Caco-2 (cell line): Measurements from ENCODE around the gene FRRS1L. TPM values are rescaled to one million over a fixed set of nuclear protein-coding genes. Genes with fewer than 3 reads are reported as not detected.

Experiments
- BruUV-seq: library from RNA; stranded (reverse); fragments of 400-500 nt; replicated peaks from 2 replicates; lab custom pipeline; 2021; lab: Mats Ljungman, UMichigan
- CTCF ChIA-PET: fragments of 300-600 bp; sonication (Branson Sonifier 250); formaldehyde crosslinking; loops from one replicate; lab custom pipeline; 2022; ENCODE audit warnings: antibody characterized with exemption; lab: Charles Lee
- POLR2A ChIA-PET: fragments of 300-600 bp; sonication (Branson Sonifier 250); formaldehyde crosslinking; loops from one replicate; lab custom pipeline; 2022; ENCODE audit warnings: antibody characterized with exemption; lab: Charles Lee
- DNase-seq, 2 experiments: peaks; one replicate each; pipeline versions ENCODE4 v3.0.0 to v3.0.0-alpha.2; 2020 to 2022
- H3K27me3 ChIP-seq: replicated peaks from 2 replicates; pipeline ENCODE4 v1.6.0; 2011; ENCODE audit warnings: low read length; ENCODE audit not compliant: control insufficient read depth, insufficient read depth
- H3K36me3 ChIP-seq: 2 replicates; pipeline ENCODE4 v1.5.1; 2011; ENCODE audit warnings: low read length; ENCODE audit not compliant: control insufficient read depth, insufficient read depth
- H3K4me1 ChIP-seq: fragments of 250-450 bp; sonication (Bioruptor Pico); 2 replicates; pipeline ENCODE4 v1.5.1; 2020; ENCODE audit warnings: mild to moderate bottlenecking
- H3K4me3 ChIP-seq: 2 replicates; pipeline ENCODE4 v1.5.1; 2011; ENCODE audit warnings: low read depth, mild to moderate bottlenecking, control low read depth, low read length
- H3K9me3 ChIP-seq: fragments of 250-450 bp; sonication (Bioruptor Pico); 2 replicates; pipeline ENCODE4 v1.5.1; 2020; ENCODE audit warnings: mild to moderate bottlenecking, moderate library complexity
- H3K27ac Mint-ChIP-seq: one replicate; pipeline ENCODE4 v1.8.0; 2022; ENCODE audit warnings: mixed read lengths; ENCODE audit not compliant: unreplicated experiment
- H3K27me3 Mint-ChIP-seq: one replicate; pipeline ENCODE4 v1.8.0; 2022; ENCODE audit warnings: mixed read lengths; ENCODE audit not compliant: insufficient read depth, unreplicated experiment
- H3K36me3 Mint-ChIP-seq: one replicate; pipeline ENCODE4 v1.8.0; 2022; ENCODE audit warnings: mild to moderate bottlenecking, mixed read lengths; ENCODE audit not compliant: insufficient read depth, unreplicated experiment
- H3K4me1 Mint-ChIP-seq: one replicate; pipeline ENCODE4 v1.8.0; 2022; ENCODE audit warnings: low read depth, mixed read lengths; ENCODE audit not compliant: unreplicated experiment
- H3K4me3 Mint-ChIP-seq: one replicate; pipeline ENCODE4 v1.8.0; 2022; ENCODE audit warnings: mild to moderate bottlenecking, moderate library complexity, mixed read lengths; ENCODE audit not compliant: unreplicated experiment
- H3K9me3 Mint-ChIP-seq: one replicate; pipeline ENCODE4 v1.8.0; 2022; ENCODE audit warnings: mixed read lengths; ENCODE audit not compliant: unreplicated experiment
- intact Hi-C: fragments of 100-400 bp; cut with micrococcal nuclease; formaldehyde crosslinking; loops from one replicate; pipeline ENCODE4 v1.10.0; 2022; ENCODE audit not compliant: unreplicated experiment
- total RNA-seq: library from RNA; stranded (reverse); gene quantifications from 2 replicates; pipeline ENCODE4 v1.2.3, GENCODE V29; 2022
- TF ChIP-seq, protein P1 (sequence below), 2 experiments: fragments of 200-600 bp in 1 of 2; IDR thresholded peaks; 1 replicate in 1 of 2; 2 replicates in 1 of 2; pipeline versions ENCODE4 v1.5.1 to v1.8.0; 2011 to 2022; ENCODE audit warnings: antibody characterized with exemption in 1 of 2, control low read depth in 1 of 2, inconsistent platforms in 1 of 2, low read depth in 1 of 2, low read length in 1 of 2, mild to moderate bottlenecking in 1 of 2, moderate library complexity in 1 of 2; ENCODE audit not compliant: insufficient read depth in 1 of 2, severe bottlenecking in 1 of 2, unreplicated experiment in 1 of 2

FRRS1L gene
- total RNA-seq, 1 experiment from 2014 or later, result not detected

GRCh38 chr9:109191746-109192145 is 24.7 kb upstream of the FRRS1L start:
- H3K9me3 ChIP-seq, result no peaks in the 10 kb centered on the region
- Mint-ChIP-seq H3K27me3 (no peaks in the 10 kb centered on the region), H3K36me3 (no peaks in the 10 kb centered on the region), H3K9me3 (no peaks in the 10 kb centered on the region), H3K4me1 (no peaks in the 10 kb centered on the region), H3K27ac (no peak overlapping the region), H3K4me3 (no peak overlapping the region)
- intact Hi-C loops, result no loop called here
- no peaks in the 10 kb centered on the region for H3K27me3 ChIP-seq
- POLR2A ChIA-PET, result no interaction called here
- no peak overlapping the region for H3K4me3 ChIP-seq
- no peaks in the 10 kb centered on the region for H3K36me3 ChIP-seq
- DNase-seq, result no peak
- no TSS peak for BruUV-seq
- H3K4me1 ChIP-seq, result no peaks in the 10 kb centered on the region
- CTCF ChIA-PET, result no interaction called here
- TF ChIP-seq, protein P1, sequence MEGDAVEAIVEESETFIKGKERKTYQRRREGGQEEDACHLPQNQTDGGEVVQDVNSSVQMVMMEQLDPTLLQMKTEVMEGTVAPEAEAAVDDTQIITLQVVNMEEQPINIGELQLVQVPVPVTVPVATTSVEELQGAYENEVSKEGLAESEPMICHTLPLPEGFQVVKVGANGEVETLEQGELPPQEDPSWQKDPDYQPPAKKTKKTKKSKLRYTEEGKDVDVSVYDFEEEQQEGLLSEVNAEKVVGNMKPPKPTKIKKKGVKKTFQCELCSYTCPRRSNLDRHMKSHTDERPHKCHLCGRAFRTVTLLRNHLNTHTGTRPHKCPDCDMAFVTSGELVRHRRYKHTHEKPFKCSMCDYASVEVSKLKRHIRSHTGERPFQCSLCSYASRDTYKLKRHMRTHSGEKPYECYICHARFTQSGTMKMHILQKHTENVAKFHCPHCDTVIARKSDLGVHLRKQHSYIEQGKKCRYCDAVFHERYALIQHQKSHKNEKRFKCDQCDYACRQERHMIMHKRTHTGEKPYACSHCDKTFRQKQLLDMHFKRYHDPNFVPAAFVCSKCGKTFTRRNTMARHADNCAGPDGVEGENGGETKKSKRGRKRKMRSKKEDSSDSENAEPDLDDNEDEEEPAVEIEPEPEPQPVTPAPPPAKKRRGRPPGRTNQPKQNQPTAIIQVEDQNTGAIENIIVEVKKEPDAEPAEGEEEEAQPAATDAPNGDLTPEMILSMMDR (IDR thresholded peaks at IDR 0.05; ENCODE audit: insufficient read depth in 1 of 2, low read depth in 1 of 2, low read length in 1 of 2, severe bottlenecking in 1 of 2, unreplicated experiment in 1 of 2), result no peak

GRCh38 chr9:109190151-109190550 is 23.1 kb upstream of the FRRS1L start:
- H3K27me3 ChIP-seq, result no peaks in the 10 kb centered on the region
- Mint-ChIP-seq H3K27me3 (no peaks in the 10 kb centered on the region), H3K9me3 (no peaks in the 10 kb centered on the region), H3K4me3 (no peak overlapping the region), H3K36me3 (no peaks in the 10 kb centered on the region), H3K4me1 (no peaks in the 10 kb centered on the region), H3K27ac (no peak overlapping the region)
- H3K4me1 ChIP-seq, result no peaks in the 10 kb centered on the region
- TF ChIP-seq, protein P1 (IDR thresholded peaks at IDR 0.05; ENCODE audit: insufficient read depth in 1 of 2, low read depth in 1 of 2, low read length in 1 of 2, severe bottlenecking in 1 of 2, unreplicated experiment in 1 of 2), result no peak
- BruUV-seq, result no TSS peak
- POLR2A ChIA-PET, result no interaction called here
- DNase-seq, result no peak
- H3K4me3 ChIP-seq, result no peak overlapping the region
- no peaks in the 10 kb centered on the region for H3K9me3 ChIP-seq
- intact Hi-C loops, result no loop called here
- CTCF ChIA-PET, result no interaction called here
- H3K36me3 ChIP-seq, result no peaks in the 10 kb centered on the region

- TF ChIP-seq, protein P1 (IDR thresholded peaks at IDR 0.05; ENCODE audit: insufficient read depth in 1 of 2, low read depth in 1 of 2, low read length in 1 of 2, severe bottlenecking in 1 of 2, unreplicated experiment in 1 of 2), result no peak
- CTCF ChIA-PET, result no interaction called here
- no peaks in the 10 kb centered on the region for H3K9me3 ChIP-seq
- H3K4me3 ChIP-seq, result no peak overlapping the region
- BruUV-seq, result no TSS peak
- no peak overlapping the region for H3K27ac Mint-ChIP-seq
- no peak overlapping the region for H3K4me3 Mint-ChIP-seq
- H3K27me3 ChIP-seq, result no peaks in the 10 kb centered on the region
- H3K36me3 ChIP-seq, result no peaks in the 10 kb centered on the region
- DNase-seq, result no peak
- H3K36me3 Mint-ChIP-seq, result no peaks in the 10 kb centered on the region
- no peaks in the 10 kb centered on the region for H3K9me3 Mint-ChIP-seq
- H3K27me3 Mint-ChIP-seq, result no peaks in the 10 kb centered on the region
- intact Hi-C loops, result no loop called here
- H3K4me1 ChIP-seq, result no peaks in the 10 kb centered on the region
- POLR2A ChIA-PET, result no interaction called here
- no peaks in the 10 kb centered on the region for H3K4me1 Mint-ChIP-seq
Observed at GRCh38 chr9:109186857-109187520, 19.9 kb upstream of the FRRS1L start.
